ENCODE data around the gene TUBA4A. TPM values are rescaled to one million over a fixed set of nuclear protein-coding genes. Genes with fewer than 3 reads are reported as not detected.
A peak's percentile ranks its signal among the peaks of the same experiment; 100 is the strongest.

Gene TUBA4A
- total and polyA plus RNA-seq, 2 of the 8 experiments (the other 6 are each of a cell fraction or from before 2014, with no cell fraction given): 67.3 to 172 TPM

GRCh38 chr2:219253753-219254589 lies at the start of gene TUBA4A (continued):
- TF ChIP-seq E2F6 (IDR thresholded peaks at IDR 0.05) (no peak; the same call in 1 of the 2 replicates), RFX5 (IDR thresholded peaks at IDR 0.05; ENCODE audit: borderline replicate concordance, low read depth, low read length) (no peak), KDM4A (IDR thresholded peaks at IDR 0.05; ENCODE audit: low read depth, low read length, severe bottlenecking) (peak; percentile 55), SAP30 (IDR thresholded peaks at IDR 0.05; ENCODE audit: insufficient read depth, insufficient replicate concordance, low read length) (no peak), TEAD4 (IDR thresholded peaks at IDR 0.05; ENCODE audit: low read depth, low read length) (no peak), ASH2L (IDR thresholded peaks at IDR 0.05; ENCODE audit: low read length) (peak; percentile 5), SP4 (IDR thresholded peaks at IDR 0.05; ENCODE audit: low read length) (peak; percentile 79), CTCF (IDR thresholded peaks at IDR 0.05; ENCODE audit: control extremely low read depth in 1 of 3, insufficient read depth in 1 of 3, low read depth in 1 of 3, low read length in 3 of 3) (no peak), EZH2 (IDR thresholded peaks at IDR 0.05; ENCODE audit: low read depth, low read length, severe bottlenecking) (peak; percentile 70), GTF2F1 (IDR thresholded peaks at IDR 0.05; ENCODE audit: borderline replicate concordance, low read depth, low read length) (no peak), BCL11A (IDR thresholded peaks at IDR 0.05; ENCODE audit: low read depth in 2 of 2, low read length in 2 of 2) (no peak), RAD21 (IDR thresholded peaks at IDR 0.05 in 1 of 2, conservative IDR thresholded peaks at IDR 0.05 in 1 of 2; ENCODE audit: low read depth in 2 of 2, low read length in 2 of 2) (no peak), SRF (IDR thresholded peaks at IDR 0.05; ENCODE audit: low read depth, low read length) (no peak)

Measured in H1 (cell line).